NCI-H226 (cell line): ENCODE results near the gene CFAP97D1.
"Not testable (repeated sequence)": the region's sequence is repeated elsewhere in the genome, so short reads cannot be mapped to it uniquely, and the experiment has no call there.

Source experiments
- DNase-seq: peaks from one replicate; pipeline ENCODE4 v3.0.0-alpha.2; 2015

CFAP97D1 gene

DNA sequence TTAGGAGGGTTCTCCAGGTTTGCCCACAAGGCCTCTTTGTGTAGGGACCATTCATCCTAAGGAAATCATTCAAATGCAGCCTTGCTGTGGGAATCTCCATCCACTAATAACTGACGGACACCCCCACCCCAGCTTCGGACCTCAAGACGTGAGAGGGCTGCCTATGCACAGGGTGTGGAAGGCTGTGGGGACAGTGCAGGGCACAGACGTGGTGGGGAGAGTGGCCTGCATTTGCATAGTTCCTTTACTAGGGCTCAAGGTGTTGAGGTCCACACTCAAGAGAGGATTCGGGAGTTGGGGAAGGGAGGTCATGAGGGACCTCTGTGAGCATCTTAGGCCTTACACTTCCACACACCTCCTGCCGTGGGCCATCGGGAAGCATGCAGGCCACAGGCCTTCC is 11.3 kb upstream of the CFAP97D1 start:
- no peak for DNase-seq

DNA sequence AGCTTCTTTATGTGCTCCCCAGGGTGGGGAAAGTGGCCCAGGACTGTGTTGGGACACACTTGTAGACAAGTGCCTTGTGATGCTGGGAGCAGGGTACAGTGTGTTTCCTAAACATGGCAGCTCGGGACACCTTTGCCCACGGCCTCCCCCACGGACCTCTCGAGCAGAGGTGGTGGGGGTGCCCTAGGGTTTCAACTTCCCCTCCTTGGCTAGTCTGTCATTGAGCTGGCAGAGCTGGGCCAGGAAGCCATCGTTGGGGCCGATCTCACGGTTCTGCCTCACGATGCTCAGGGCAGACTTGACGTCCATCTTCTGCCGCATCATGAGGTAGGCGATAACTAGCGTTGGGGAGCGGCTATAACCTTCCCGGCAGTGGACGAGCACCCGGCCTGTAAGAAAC is 10.8 kb upstream of the CFAP97D1 start:
- no peak for DNase-seq

DNA sequence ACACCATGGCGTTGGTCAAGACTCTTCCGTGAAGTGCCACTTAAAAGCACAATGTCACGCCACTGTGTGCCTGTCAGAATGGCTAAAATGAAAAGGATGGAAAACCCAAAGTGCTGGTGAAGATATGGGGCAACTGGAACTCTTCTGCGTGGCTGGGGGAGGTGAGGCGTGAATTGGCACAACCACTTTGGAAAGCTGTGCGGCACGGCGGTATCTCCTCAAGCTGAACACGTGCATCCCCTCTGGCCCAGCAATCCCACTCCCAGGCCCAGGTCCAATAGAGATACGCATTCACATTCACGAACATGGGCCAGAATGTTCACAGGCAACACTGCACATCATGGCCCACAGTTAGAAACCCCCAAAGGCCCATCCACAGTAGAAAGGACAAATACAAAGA is 10.4 kb upstream of the CFAP97D1 start:
- DNase-seq, result no peak

DNA sequence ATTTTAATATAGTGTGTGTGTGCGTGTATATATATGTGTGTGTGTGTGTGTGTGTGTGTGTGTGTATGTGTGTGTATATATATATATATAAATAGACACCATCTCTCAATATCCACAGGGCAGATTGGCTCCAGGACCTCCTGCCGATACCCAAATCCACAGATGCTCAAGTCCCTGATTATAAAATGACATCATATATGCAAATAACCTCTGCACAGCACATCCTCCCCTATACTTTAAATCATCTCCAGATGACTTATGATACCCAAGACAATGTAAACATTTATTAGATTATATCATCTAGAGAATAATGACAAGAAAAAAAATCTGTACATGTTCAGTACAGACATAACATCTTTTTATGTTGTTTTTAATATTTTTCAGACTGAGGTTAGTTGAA is 9.3 kb upstream of the CFAP97D1 start:
- no peak for DNase-seq

DNA sequence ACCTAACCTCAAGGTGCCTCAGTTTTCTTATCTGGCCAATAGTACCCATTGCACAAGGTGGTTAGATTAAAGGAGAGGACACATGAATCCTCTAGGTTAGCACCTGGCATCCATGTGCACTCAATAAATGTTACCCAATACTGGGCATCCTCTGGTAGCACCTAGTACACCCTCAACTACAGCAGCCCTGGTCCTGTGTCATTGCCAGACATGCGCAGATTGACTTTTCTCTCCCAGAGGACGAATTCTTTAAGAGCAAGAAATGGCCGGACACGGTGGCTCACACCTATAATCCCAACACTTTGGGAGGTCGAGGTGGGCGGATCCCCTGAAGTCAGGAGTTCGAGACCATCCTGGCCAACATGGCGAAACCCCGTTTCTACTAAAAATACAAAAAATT is 8.8 kb upstream of the CFAP97D1 start:
- DNase-seq, result no peak

DNA sequence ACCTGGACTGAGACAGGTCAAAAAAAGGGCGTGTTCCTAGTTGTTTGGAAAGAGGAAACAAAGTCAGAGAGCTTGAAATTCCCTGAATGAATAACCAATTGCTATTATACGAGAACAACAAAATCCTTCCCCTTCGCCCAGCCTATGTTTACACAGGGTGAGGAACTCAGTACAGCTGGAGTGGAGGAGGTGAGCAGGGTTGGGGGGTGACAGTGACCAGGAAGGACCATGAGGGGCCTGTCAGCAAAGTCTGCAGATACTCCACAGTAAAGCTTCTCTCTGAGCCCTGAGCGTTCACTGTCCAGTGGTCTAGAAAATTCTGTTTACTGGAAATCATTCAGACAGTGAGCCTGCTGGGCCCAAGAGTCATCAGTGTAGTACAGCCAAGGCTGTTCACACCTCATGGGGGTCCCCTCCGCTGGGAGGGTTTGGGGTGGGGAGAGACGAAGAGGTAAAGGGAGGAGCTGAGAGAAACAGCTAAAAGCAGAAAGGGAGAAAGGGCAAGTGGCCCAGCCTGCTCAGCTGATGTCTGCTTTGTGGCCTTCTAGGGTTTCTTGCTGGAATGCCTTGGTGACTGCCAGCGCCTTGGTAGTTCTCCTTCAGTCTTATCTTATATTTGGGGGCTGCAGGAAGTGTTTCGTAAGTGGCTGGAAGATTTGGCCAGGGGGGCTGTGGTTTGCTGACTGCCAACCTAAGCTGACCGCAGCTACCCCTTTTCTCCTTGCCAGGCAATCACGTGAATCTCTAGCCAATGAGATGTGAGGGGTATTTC is 7.2 kb upstream of the CFAP97D1 start:
- no peak for DNase-seq

DNA sequence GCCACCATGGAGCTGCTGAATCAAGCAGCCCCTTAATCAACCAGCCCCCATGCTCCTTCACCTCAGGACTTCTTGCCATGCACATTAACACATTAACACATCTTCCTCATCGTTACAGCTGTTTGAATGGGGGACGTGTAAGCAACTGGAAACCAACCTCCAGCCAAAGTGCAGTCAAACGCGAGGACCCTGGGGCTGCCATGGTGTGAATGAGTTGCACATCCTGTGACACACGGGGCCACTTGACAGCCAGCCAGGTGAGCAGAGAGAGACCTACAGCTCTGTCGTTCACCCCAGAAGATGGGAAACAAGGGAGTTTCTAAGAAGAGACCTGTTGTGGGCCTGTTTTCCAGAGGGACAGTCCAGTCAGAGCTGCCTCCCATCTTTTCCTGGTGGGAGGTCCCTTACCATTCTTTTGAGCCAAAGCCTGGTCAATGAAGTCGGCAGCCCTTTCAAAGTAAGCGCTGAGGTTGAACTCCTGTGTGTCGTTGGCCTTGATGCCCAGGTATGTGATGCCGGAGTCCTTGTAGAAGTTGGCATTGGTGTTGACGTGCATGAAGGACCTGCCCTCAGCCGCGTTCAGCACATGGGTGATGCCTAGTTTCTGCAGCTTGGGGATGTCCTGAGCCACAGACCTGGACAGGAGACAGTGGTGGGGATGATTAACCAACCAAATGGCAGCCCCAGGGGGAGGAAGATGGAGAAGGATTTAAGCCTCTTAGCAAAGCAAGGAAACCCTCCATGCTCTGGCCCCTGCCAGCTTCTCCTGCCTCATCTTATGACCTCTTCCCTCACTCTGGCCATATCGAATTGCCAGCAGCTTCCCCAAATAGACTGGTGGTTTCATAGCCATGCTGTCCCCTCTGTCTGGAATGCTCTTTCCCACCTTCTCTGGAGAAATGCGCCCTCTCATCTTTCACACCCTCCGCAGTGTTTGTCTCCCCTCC is 5.7 kb upstream of the CFAP97D1 start:
- no peak for DNase-seq

DNA sequence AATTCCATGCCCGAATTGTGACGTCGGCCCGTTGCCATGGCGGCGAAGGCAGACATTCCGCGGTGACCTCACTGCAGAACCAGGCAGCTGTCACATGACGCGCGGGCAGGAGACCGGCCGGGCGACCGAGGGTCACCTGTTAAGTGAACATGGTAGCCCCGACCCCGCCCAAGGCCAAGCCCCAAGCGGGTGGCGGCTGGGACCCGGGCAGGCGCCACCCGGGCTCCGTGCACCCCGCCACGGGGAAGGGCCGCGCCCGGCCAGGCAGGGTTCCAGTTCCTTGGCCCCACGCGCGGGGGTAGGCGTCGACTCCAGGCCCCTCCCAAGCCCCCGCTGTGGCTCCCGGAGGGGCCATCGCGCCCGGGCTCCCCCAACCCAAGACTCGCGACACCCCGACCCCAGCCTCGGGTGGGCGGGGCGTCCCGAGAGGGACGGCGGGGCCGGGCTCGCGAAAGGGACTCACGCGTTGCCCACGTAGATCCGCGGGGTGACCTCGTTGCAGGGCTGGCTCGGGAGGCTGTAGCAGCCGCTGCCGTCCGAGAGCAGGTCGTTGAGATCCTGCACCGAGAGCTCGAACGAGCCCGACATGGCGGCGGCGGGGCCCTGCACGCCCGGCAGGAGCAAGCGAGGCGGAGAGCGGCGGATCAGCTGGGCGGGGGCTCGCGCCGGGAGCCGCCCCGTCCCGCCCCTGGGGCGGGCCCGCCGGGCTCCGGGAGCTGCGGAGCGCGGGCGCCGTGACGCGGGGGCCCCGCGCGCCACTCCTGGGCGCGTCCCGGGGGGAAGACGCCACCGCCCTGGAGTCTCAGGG is 1.7 kb upstream of the CFAP97D1 start, which contains the start of gene DUSP3:
TSS of gene DUSP3 (minus strand) at position 641 of the 808 bp plus-strand sequence. CDS start at position 588, 53 bp downstream.
- DNase-seq, result peak; percentile 92

DNA sequence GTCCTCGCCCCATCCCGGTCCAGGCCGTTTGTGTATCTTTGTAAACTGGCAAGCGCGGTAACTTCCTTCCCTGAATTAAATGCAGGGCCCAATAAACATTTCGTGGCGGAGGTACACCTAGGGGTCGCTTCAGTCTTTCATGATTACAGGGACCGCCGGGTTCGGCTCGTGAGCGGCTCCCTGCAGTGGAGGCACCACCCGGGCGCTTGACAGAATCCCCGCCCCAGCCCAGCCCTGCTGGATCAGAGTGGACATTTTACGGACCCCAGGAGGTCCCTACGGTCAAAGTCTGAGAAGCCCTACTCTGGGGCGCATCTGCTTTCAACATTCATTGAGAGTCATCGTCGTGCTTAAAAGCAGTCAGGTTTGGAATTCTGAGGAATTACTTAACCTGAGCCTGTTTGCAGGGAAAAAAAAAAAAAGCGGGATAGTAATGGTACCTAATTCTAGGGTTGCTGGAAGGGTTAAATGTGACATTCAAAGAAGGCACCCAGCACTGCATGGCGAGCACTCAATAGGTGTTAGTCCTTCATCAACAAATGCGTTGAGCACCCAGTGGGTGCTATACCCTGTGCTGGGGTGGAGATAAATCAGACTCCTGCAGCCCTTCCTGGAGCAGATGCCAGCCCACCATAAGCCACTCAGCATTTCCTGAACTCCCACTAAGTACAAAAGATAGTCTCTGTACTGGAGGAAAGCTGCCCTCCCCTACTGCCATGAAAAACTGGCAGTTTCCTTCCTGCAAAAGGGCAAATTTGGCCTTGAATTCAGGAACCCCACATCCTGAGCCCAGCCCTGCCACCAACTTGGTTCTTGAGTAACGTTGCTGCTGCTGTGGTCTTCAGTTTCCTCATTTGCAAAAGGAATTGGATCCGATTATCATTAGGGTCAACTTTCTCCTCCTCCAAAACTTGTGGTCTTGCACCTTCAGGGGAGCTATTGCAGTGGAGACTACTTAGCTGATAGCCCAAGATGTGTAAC is 800 bp upstream of the CFAP97D1 start:
- DNase-seq, result no peak

DNA sequence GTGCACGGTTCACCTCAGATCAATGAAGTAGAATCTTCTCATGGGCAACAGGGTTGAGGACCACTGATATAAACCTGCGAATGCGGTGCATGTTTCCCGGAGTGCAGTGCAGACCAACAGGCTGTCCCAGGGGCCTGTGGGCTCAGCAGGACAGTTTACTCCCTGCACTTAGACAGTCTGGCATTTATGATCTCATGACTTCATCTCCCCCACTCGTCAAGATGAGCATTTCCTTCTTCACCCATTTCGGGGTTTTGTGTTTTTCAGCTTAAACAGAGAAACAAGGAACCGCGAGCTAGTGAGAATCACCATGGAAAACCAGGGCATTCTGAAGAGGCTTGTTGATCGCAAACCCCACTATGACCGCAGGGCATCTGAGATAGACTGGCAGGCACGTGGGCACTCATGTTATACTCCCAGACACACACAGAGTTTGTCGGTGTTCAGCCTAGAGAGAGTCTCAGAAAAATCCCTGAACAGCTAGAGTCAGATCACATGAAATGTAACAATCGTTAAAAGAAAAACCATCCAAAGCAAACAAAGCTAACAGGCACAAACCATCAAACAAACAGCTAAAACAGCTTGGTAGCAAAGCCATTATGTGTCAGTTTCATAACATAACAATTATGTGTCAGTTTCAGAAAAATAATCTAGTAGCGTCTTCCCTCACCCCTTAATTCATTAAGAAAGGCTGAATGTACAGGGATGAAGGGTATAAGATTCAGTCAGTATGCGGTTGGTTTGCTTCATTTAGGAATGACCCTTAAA is 2.9 kb downstream of the CFAP97D1 start:
- DNase-seq, result no peak

DNA sequence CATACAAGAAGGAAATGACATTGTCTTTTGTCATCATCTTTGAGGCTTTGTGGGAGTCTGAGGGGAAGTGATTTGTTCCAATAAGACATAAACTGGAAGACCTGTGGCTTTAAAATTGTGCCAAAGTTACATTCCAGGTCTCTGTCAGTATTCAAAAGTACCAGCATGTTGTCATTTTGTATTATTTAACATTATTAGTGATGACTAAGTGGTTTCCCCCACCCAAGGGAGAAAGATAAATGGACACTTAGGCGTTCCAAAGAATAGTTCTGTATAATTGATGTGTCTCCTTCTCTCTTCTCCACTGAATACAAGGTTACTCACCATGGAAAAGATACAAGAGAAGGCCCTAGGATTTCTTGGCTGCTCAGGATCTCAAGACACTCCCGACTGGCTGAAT is 3.8 kb downstream of the CFAP97D1 start:
- DNase-seq, result peak; percentile 45

DNA sequence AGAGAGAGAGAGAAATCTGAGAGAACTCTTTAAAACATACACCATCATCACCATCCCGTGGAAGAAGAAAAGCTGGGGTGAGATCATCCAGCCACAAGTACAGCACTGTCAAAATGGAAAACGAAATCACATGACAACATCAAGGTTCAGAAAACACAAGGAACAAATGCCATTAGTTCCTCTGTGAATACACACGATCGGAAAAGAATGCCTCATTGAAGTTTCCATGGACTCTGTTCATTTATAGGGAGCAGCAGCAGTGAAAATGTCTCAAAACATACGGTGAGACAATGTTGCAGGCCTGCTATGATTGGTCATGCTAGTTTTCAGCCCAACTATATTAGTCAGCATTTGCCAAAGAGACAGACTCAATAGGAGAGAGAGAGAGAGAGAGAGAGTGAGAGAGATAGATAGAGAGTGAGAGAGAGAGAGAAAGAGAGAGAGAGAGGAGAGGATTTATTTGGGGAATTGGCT is 4.4 kb downstream of the CFAP97D1 start:
- DNase-seq, result peak; percentile 44

DNA sequence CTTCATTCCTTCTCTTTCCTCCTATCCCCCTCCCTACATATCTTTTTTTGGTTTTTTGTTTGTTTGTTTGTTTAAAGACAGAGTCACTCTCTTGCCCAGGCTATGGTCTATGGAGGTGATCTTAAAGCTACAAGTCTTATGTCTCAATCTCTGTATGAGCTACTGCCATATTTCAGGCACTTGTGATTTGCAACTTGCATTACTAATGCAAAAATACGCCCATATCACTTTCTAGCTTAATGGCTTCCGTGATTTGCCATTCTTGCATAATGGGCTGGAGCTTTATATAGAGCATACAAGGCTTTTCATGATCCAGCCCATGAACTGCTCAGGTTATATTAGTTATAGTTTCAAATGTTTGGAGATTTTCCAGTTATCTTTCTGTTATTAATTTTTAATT is 7.5 kb downstream of the CFAP97D1 start:
- no peak for DNase-seq

DNA sequence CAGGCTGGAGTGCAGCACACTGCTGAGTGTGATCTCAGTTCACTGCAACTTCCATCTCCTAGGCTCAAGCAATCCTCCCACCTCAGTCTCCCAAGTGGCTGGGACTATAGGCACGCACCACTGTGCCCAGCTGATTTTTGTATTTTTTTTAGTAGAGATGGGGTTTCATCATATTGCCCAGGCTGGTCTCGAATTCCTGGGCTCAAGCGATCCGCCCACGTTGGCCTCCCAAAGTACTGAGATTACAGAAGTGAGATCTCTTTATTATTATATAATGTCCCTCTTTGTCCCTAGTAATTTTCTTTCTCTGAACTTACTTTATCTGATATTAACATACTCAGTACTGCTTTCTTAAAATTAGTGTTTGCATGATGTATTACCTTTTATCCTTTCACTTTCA is 8.3 kb downstream of the CFAP97D1 start:
- DNase-seq, result no peak

DNA sequence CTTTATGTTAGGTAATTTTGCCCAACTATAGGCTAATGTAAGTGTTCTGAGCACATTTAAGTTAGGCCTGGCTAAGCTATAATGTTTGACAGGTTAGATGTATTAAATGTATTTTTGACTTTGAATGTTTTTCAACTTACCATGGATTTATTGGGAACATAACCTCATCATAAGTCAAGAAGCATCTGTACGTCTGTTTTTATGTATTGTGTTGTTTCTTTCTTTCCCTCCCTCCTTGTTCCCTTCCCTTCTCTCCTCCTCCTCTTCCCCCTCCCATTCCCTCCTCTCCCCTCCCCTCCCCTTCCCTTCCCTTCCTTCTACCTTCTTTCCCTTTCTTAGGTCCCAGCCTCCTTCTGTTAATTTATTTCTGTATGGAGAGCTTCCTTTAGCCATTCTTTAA is 9.2 kb downstream of the CFAP97D1 start:
- no peak for DNase-seq

DNA sequence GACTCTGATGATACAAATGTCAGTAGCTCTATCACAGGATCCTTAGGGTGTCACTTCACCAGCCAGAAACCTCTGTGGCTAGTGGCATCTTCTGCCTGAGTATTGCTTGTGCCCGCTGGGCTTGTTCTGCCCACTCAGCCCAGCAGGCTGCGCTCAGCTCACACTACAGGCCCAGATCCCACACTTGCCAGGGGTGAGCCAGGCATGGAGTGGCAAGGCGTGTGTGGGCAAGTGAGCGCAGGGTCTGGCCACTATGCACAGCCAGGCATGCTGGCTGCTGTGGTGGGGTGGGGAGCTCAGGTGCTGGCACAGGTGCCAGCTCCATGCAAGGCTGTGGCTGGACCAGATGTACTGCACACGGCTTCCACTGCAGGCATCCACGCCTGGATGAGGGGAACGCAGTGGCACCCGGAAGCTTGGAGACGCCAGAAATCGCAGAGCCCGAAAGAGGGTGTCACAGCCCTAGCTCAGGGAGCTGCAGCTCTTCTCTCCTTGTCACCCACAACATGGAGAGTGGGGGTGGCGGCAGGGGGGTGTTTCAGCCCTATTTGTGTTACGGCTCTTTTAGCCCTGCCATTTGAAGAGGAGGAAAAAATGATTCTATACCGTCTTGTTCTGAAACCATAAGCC is 10.2 kb downstream of the CFAP97D1 start:
- no peak for DNase-seq

DNA sequence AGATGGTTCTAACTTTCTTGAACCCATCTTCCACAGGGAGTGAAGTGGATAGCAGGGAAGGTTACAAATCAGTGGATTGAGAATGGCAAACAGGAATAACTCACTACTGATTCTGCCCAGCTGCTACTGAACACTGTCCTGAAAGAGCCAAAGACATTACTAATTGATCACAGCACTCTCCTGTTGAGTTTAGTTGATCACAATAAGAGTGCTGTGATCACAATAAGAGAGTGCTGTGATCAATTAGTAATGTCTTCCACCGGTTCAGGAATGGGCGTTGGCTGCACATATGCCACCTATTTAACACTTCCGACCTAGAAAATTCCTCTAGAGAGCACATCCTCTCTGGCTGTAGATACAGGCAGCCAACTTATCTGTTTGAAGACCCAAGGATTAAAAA is 11.4 kb downstream of the CFAP97D1 start:
- peak; percentile 77 for DNase-seq

DNA sequence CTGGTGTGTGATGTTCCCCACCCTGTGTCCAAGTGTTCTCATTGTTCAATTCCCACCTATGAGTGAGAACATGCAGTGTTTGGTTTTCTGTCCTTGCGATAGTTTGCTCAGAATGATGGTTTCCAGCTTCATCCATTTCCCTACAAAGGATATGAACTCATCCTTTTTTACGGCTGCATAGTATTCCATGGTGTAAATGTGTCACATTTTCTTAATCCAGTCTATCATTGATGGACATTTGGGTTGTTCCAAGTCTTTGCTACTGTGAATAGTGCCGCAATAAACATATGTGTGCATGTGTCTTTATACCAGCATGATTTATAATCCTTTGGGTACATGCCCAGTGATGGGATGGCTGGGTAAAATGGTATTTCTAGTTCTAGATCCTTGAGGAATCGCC is 12.4 kb downstream of the CFAP97D1 start:
- DNase-seq, result not testable (repeated sequence)

DNA sequence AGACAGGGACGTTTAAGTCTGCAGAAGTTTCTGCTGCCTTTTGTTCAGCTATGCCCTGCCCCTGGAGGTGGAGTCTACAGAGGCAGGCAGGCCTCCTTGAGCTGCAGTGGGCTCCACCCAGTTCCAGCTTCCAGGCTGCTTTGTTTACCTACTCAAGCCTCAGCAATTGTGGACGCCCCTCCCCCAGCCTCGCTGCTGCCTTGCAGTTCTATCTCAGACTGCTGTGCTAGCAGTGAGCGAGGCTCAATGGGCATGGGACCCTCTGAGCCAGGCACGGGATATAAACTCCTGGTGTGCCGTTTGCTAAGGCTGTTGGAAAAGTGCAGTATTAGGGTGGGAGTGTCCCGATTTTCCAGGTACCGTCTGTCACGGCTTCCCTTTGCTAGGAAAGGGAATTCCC is 17.8 kb downstream of the CFAP97D1 start:
- not testable (repeated sequence) for DNase-seq

DNA sequence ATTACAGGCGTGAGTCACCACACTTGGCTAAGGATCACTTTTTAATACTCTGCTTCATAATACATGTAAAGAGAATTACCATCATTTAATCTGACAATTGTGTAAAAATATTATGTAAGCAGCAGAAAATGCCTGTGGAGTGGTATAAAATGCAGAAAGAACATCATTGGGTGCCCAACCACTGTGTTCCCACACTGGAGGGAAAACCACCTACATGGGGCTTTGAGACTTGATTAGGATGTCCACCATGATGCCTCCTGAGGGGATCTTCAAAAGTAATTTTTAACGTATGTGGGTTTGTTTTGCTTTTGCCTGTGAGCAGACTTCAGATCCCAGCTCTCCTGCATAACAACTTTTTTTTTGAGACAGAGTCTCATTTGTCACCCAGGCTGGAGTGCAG is 18.8 kb downstream of the CFAP97D1 start:
- no peak for DNase-seq
